KMS-11 (cell line): Measurements from ENCODE around the gene COL23A1.

Source experiments
- H2AFZ ChIP-seq: fragments of 200-600 bp; sonication (generic); 2 replicates; pipeline ENCODE4 v1.6.1; 2016; ENCODE audit warnings: antibody characterized with exemption, mixed run types, low read depth
- H3K27ac ChIP-seq: fragments of 200-600 bp; sonication (generic); 2 replicates; pipeline ENCODE4 v1.6.1; 2016; ENCODE audit warnings: mild to moderate bottlenecking, mixed run types
- H3K27me3 ChIP-seq: fragments of 200-600 bp; sonication (generic); 2 replicates; pipeline ENCODE4 v1.6.1; 2017; ENCODE audit warnings: mild to moderate bottlenecking, low read depth, mixed run types, moderate library complexity; ENCODE audit not compliant: insufficient read depth
- H3K36me3 ChIP-seq: fragments of 200-600 bp; sonication (generic); 2 replicates; pipeline ENCODE4 v1.6.1; 2017; ENCODE audit warnings: mild to moderate bottlenecking, mixed run types; ENCODE audit not compliant: insufficient read depth
- H3K4me1 ChIP-seq: fragments of 200-600 bp; sonication (generic); 2 replicates; pipeline ENCODE4 v1.6.1; 2016; ENCODE audit warnings: mild to moderate bottlenecking, low read depth, mixed run types; ENCODE audit not compliant: poor library complexity, severe bottlenecking
- H3K4me2 ChIP-seq: fragments of 200-600 bp; sonication (generic); 2 replicates; pipeline ENCODE4 v1.7.0; 2016; ENCODE audit warnings: mild to moderate bottlenecking, mixed run types
- H3K4me3 ChIP-seq: fragments of 200-600 bp; sonication (generic); IDR thresholded peaks from 2 replicates; pipeline ENCODE4 v1.6.1; 2017; ENCODE audit warnings: low read depth, low read length, mixed read lengths; ENCODE audit not compliant: insufficient read depth
- H3K79me2 ChIP-seq: fragments of 200-600 bp; sonication (generic); 2 replicates; pipeline ENCODE4 v1.6.1; 2016; ENCODE audit warnings: low read depth, mixed run types; ENCODE audit not compliant: insufficient read depth
- H3K9ac ChIP-seq: fragments of 200-600 bp; sonication (generic); 2 replicates; pipeline ENCODE4 v1.6.1; 2016; ENCODE audit warnings: mild to moderate bottlenecking, mixed run types
- H4K20me1 ChIP-seq: fragments of 200-600 bp; sonication (generic); 2 replicates; pipeline ENCODE4 v1.6.1; 2016; ENCODE audit warnings: mild to moderate bottlenecking, mixed run types; ENCODE audit not compliant: insufficient read depth
- CTCF ChIP-seq: fragments of 200-600 bp; sonication (generic); conservative IDR thresholded peaks from 2 replicates; pipeline ENCODE4 v1.6.1; 2017; ENCODE audit warnings: low read depth, mild to moderate bottlenecking, antibody characterized with exemption, low read length, moderate library complexity, mixed read lengths

COL23A1 gene

GRCh38 chr5:178247481-178248456 is 342.4 kb downstream of the COL23A1 start:
- Histone ChIP-seq H4K20me1 (no peaks in the 10 kb centered on the region), H3K36me3 (no peaks in the 10 kb centered on the region), H3K4me3 (no peak overlapping the region), H3K9ac (no peak overlapping the region), H3K79me2 (no peaks in the 10 kb centered on the region), H3K4me2 (no peak overlapping the region), H3K4me1 (no peaks in the 10 kb centered on the region), H3K27me3 (no peaks in the 10 kb centered on the region), H2AFZ (no peak overlapping the region), H3K27ac (no peak overlapping the region)
- no peak for TF ChIP-seq CTCF

GRCh38 chr5:178246624-178247279 is 343.4 kb downstream of the COL23A1 start:
- Histone ChIP-seq H3K4me1 (no peaks in the 10 kb centered on the region), H3K27me3 (no peaks in the 10 kb centered on the region), H3K36me3 (no peaks in the 10 kb centered on the region), H3K4me3 (no peak overlapping the region), H4K20me1 (no peaks in the 10 kb centered on the region), H2AFZ (no peak overlapping the region), H3K4me2 (no peak overlapping the region), H3K27ac (no peak overlapping the region), H3K79me2 (no peaks in the 10 kb centered on the region), H3K9ac (no peak overlapping the region)
- no peak for TF ChIP-seq CTCF

GRCh38 chr5:178245389-178245788 is 344.8 kb downstream of the COL23A1 start:
- Histone ChIP-seq H2AFZ (no peak overlapping the region), H3K27me3 (no peaks in the 10 kb centered on the region), H3K4me1 (no peaks in the 10 kb centered on the region), H3K4me2 (no peak overlapping the region), H3K9ac (no peak overlapping the region), H3K79me2 (no peaks in the 10 kb centered on the region), H4K20me1 (no peaks in the 10 kb centered on the region), H3K36me3 (no peaks in the 10 kb centered on the region), H3K4me3 (no peak overlapping the region), H3K27ac (no peak overlapping the region)
- TF ChIP-seq CTCF, result no peak

- no peak overlapping the region for H3K9ac ChIP-seq
- H4K20me1 ChIP-seq, result no peaks in the 10 kb centered on the region
- H3K27ac ChIP-seq, result no peak overlapping the region
- no peaks in the 10 kb centered on the region for H3K36me3 ChIP-seq
- TF ChIP-seq CTCF, result no peak
- H3K4me1 ChIP-seq, result no peaks in the 10 kb centered on the region
- no peaks in the 10 kb centered on the region for H3K79me2 ChIP-seq
- H3K4me3 ChIP-seq, result no peak overlapping the region
- no peak overlapping the region for H3K4me2 ChIP-seq
- no peaks in the 10 kb centered on the region for H3K27me3 ChIP-seq
- no peak overlapping the region for H2AFZ ChIP-seq
Measured at GRCh38 chr5:178244576-178244975, 345.6 kb downstream of the COL23A1 start.
